Stimulated activated CD4-positive, alpha-beta T cell treated with anti-CD3 and anti-CD28 coated beads, Interleukin-12 subunit alpha, Interleukin-12 subunit beta, amount 100 ng/mL, for 24 hours (primary cell): ENCODE data around the gene ALPP.
"Not testable (repeated sequence)": the region's sequence is repeated elsewhere in the genome, so short reads cannot be mapped to it uniquely, and the experiment has no call there.

Experiments
- DNase-seq, 2 experiments: peaks; one replicate each; pipeline ENCODE4 v3.0.0-alpha.2; 2020; ENCODE audit warnings: low read depth in 2 of 2

ALPP gene

DNA sequence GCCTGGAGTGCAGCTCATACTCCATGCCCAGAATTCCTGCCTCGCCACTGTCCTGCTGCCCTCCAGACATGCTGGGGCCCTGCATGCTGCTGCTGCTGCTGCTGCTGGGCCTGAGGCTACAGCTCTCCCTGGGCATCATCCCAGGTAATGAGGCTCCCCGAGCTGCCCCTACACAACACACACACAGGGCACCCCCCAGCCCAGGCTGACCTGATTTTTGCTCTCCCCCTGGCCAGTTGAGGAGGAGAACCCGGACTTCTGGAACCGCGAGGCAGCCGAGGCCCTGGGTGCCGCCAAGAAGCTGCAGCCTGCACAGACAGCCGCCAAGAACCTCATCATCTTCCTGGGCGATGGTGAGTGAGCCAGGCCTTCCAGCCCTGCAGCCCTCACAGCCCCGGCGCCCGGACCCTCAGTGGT, at the start of gene ALPP:
Gene ALPP (plus strand): TSS at position 17 of the 417 bp plus-strand sequence. CDS start 52 bp downstream, at position 69.
- DNase-seq: not testable (repeated sequence)

DNA sequence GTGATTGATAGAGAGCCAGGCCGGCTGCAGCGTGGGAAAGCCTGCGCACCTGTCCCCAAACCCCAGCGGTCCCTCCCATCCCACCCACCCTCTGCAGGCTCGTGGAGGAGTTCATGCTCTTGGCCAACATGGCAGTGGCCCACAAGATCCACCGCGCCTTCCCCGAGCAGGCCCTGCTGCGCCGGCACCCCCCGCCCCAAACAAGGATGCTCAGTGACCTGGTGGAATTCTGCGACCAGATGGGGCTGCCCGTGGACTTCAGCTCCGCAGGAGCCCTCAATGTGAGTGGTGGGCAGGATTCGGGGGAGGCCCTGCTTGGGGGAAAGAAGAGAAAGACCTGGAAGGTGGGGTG, 48.9 kb upstream of the ALPP start:
- DNase-seq: no peak

DNA sequence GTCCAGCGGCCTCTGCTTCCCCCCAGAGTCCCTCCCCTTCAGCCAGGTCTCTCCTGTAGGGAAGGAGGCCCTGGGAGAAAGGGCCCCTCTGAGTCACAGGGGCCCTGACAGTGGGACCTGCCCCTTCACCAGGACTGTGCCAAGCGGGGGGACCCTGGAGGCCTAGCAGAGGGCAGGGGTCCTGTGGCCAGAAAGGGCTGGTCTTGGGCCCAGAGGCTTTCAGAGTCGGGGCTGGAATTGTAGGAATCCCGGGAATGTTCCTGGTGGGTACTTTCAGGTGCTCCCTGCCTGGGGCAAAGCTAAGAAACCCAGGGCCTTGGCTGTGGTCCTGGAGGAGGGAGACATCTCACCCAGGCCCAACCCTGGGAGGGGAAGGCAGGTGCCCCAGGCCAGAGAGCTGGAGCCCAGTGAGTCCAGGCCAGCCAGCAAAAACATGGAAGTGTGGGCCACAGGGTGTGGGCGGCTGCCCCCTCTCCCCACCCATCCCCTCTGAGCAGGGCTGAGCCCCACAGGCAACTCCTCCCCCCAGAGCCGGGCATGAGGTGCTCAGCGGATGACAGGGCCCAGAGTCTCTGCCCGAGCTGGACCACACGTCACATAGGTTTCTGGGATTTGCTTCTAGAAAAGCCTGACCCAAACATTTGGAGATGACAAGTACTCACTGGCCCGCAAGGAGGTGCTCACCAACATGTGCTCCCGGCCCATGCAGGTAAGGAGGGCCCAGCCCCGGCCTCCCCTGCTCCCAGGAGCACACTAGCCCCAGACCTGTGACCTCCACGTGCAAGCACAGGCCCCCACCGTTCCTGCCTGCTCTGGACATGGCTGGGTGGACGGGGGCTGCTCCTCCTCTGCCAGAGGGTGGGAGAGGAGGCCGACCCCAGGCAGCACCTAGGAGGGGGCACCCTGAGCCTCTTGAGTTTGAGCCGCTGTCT, 48.2 kb upstream of the ALPP start:
- DNase-seq: no peak

DNA sequence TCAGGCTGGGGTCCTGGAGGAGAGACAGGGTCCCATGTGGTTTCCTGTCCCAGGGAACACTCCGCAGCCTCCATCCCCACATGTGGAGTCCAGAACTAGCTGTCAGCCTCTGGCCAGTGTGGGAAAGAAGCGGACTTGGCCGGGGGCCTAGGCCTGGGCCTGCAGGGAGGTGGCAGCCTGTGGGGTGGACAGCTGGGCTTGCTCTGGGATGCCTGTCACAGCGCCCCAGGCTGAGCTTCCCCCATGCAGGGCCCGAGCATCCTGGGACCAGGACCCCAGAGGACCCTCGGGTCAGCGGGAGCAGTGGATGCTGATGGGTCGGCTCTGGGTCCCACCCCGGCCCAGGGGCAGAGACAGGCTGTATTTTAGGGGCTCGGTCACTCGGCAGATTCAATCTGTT, 47.5 kb upstream of the ALPP start:
- DNase-seq: not testable (repeated sequence)

DNA sequence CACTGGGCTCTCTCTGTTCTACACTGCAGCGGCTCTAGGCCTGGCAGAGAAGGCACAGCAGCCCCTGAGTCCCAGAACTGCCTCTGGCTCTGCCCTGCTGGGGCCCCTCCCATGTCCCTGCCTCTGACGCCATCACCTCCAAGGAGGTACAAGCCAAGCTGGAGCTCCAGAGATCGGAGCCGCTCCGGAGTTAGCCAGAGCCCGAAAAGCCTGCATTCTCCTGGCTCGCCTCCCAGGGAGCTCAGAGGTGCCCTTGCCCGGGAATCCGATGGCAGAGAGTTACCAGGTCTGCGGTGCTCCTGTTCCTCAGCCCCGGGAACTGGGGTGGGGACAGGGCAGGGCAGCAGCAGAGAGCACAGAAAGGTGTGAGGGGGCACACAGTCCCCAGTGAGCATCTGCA, 46.9 kb upstream of the ALPP start:
- not testable (repeated sequence) for DNase-seq

DNA sequence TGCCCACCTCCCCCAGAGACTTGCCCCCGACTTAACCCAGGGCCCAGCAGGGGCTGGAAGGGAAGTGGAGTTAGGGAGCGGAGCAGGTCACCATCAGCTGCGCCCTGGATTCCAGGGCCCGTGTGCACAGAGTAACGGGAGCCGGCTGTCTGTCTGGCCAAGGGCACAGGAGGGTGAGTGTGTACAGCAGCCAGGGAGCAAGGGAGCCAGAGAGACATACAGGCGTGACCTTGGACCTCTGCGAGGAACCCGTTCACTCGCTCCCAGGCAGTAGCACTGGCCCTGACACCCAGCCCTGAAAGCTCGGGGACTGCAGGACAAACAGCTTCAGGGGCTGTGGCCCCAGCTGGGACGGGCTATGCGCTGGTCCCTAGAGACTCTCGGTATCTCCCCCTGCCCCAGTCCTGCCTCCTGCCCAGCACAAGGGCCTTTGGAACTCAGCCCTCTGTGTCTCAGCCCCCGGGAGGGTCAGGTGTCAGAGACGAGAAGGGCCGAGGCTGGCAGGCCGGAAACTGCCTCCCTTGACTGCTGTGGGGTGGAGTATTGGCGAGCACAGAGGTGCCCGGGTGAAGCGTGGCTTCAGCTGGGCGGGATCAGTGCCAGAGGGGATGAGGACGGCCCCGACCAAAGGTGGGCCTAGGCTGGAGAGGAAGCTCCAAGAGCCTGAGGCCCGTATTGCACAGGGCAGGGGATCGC, 46.2 kb upstream of the ALPP start:
- DNase-seq: not testable (repeated sequence)

DNA sequence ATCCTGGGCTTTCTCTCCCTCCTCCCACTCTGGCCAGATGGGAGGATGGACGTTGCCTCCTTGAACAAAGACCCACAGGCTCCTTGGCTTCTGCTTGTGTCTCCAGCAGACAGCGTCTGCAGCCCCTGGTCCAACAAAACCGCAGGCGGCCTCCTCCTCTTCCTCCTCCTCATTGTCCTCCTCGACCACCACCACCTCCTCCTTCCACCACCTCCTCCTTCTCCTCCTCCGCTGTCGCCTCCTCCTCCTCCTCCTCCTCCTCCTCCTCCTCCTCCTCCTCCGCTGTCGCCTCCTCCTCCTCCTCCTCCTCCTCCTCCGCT, 45.7 kb upstream of the ALPP start:
- no peak for DNase-seq

DNA sequence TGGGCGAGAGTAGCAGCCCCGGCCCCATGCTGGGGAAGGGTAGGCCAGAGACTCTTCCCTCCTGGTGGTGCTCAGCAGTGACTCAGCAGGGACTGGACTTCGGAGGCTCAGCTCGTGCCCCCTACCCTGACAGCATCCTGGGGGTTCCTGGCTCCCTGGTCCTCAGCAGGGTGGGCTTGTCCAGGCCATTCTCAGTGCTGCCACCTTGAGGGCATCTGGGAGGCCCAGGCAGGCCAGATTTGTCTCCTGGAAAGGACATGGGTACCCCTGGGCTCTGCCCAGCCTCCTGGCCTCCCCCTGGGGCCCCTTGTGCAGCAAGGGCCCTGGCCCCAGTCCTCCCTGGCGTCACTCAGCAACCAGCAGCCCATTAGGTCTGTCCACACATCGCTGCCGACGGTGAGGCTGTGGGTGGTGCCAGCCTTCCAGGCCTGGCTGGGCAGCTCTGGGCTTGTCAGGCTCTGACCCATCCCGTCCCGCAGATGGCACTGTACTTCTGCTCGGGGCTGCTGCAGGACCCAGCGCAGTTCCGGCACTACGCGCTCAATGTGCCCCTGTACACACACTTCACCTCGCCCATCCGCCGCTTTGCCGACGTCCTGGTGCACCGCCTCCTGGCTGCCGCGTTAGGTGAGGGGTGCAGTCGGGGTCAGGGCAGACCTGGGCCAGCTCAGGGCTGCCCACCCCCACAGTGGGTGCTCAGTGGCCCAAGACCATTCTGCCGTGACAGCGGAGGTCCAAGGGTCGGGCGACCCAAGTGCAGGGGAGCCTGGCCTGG, 45.0 kb upstream of the ALPP start:
- no peak for DNase-seq

DNA sequence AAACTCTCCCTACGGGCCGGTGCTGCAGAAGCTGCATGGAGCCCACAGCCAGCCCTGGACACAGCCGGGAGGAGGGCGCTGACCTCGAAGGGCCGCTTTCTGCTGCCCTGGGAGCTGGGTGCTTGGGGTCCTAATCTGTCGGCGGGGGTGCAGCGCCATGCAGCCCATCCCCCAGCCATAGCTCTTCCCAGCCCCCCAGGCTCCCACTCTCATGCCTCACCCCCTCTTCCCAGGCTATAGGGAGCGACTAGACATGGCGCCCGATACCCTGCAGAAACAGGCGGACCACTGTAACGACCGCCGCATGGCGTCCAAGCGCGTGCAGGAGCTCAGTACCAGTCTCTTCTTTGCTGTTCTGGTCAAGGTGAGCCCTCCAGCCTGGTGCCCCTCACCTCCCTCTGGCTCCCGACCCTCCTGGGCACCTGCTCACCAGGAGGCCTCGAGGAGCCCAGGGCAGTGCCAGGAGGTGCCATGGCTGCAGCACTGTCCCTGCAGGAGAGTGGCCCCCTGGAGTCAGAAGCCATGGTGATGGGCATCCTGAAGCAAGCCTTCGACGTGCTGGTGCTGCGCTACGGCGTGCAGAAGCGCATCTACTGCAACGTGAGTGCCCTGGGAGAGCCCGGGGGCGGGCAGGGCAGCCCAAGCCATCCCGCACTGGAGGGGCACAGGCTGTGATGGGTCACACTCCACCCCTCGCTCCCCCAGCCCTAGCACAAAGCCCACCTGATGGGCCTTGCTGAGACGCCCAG, 44.2 kb upstream of the ALPP start:
- DNase-seq: not testable (repeated sequence)

DNA sequence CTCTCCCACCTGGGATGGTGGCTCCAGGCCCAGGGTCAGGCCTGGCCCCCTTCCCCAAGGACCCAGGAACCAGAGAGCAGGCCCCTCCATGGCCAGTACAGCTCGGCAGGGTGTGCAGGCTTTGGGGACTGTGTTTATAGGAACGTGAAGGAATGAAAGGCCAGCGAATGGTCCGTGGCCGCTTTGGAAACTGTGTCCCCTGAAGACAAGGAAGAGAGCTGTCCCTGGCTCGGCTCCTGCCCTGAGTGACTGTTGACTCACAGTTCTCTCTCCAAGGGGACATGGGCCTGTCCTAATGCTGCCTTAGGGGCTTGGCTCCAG, 43.7 kb upstream of the ALPP start:
- not testable (repeated sequence) for DNase-seq

DNA sequence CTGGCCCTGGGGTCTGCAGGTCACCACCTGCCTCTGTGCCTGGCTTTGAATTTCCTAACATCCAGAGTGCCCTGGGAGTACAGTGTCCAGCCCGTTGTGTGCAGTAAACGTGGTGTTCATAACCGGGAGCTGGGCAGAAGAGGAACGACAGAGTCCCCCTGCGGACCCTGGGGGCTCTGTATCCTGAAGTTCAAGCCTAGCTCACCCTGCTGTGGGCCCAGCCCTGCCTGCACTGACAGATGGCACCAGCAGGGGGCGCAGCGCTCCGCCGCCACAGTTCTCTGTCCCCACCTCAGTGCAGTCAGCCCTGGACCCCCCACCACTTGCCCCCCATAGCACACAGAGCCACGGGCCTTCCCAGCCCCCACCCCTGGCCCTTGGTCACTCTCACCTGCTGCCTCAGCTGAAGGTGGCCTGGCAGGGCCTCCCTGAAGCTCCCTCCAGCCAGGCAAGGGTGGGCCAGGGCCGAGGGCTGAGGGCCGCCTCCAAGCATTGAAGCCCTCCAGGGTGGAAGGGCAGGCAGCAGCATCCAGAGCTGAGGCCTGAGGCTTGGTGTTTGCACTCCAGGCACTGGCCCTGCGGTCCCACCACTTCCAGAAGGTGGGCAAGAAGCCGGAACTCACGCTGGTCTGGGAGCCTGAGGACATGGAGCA, 43.2 kb upstream of the ALPP start:
- DNase-seq: not testable (repeated sequence)

DNA sequence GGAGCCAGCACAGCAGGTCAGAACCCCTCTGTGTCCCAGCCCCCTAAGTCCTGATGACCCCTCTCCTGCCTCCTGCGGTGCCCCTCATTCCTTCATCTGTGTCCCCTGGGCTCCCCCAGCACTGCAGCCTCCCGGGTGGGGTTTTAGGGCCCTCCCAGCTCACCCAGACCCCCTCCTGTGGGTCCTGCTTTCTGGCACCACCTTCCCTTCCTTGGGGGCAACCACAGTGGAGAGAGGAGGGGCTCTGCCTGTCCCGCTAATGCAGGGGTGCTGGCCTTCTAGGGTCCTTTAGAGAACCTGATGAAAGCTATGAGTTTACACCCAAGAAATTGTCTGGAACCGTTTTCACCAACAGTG, 42.7 kb upstream of the ALPP start:
- DNase-seq: no peak

DNA sequence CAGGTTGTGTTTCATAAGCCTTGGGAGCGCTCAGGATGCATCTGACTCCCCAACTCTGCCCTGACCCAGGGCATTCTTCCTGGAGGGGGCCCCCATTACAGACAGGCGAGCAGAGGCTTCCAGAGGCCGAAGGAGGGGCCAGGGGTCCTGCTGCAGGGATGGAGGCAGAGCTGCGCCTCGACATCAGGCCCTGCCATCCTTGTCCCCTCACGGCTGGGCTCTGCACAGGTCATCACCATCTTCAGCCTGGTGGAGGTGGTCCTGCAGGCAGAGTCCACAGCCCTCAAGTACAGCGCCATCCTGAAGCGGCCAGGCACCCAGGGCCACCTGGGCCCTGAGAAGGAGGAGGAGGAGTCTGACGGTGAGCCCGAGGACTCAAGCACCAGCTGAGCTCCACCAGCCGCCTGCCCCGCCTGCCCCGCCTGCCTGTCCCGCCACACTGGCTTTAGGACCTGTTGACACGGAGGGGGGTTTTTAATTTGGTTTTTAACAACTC, 42.3 kb upstream of the ALPP start:
- DNase-seq: no peak

DNA sequence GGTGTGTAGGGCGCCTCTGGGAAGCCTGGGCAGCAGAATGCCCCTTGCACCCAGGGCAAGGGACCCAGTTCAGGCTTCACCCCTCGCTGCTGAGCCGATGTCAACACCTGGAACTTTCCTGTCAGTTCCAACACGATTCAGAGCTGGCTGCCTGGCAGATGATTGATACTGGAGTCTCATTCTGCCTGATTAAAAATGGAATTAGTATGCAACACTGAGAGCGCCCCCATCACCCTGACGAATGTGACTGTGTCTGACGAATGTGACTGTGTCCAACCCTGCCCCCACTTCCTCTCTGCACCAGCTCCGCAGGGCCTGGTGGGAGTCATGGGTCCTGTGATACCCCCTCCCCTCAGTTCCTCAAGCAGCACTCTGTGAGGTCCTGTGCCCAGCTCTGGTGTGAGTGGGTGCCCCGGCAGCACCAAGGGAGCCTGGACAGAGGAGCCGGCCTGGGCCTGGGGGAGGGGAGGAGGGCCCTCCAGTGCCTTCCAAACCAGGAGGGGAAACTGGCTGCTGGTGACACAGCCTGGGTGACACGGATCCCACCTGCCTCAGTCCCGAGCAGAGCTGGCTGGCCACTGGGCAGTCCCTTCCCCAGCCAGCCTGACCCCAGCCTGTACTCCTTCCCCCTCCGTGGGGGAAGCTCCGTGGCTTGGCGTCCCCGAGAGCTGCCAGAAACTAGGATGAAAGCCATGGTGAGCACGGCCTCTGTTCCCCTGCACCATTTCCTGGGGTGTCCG, 41.4 kb upstream of the ALPP start:
- DNase-seq: no peak

DNA sequence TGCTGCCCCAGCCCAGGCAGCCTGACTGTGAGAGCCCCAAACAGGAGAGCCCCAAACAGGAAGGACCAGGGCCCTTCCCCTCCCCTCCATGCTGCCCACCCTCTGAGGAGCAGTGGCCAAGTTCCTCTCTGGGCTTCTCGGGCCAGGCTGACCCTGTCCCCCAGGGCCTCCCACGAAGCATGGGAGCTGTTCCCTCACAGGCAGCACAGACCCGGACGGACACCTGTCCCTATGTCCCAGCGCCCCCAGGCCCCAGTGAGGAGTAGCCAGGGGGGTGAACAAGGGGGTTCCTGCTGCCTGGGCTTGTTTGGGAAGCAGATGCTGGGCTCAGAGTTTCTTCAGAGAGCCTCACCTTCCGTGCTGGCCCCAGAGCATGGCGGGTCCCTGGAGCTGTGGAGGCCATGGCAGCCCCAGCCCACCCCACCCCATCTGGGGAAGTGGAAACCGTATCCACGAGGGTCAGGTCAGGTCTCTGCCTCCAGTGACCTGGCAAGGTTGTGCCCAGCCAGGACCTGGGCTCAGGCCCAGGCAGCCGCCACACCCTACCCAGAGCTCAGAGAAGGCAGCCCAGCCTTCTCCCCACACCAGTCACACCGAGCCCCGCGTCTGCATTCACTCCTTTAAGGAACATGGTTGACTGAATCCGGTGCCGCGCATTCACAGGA, 40.3 kb upstream of the ALPP start:
- DNase-seq: not testable (repeated sequence)

DNA sequence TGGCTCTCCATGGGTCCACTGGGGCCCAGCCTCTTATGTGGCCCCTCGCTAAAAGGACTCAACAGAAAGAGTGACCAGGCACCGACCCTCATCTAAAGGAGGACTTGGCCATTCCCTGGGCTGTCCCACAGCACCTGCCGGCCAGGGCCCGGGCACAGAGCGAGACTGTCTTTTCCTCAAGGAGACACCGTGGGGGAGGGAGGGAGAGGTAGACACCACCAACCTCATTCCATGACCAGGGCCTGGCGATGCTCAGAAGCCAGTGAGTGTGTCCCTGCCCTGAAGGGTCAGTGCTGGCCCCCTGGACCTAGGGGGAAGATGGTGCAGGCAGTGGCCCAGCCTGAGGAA, 39.8 kb upstream of the ALPP start:
- no peak for DNase-seq

DNA sequence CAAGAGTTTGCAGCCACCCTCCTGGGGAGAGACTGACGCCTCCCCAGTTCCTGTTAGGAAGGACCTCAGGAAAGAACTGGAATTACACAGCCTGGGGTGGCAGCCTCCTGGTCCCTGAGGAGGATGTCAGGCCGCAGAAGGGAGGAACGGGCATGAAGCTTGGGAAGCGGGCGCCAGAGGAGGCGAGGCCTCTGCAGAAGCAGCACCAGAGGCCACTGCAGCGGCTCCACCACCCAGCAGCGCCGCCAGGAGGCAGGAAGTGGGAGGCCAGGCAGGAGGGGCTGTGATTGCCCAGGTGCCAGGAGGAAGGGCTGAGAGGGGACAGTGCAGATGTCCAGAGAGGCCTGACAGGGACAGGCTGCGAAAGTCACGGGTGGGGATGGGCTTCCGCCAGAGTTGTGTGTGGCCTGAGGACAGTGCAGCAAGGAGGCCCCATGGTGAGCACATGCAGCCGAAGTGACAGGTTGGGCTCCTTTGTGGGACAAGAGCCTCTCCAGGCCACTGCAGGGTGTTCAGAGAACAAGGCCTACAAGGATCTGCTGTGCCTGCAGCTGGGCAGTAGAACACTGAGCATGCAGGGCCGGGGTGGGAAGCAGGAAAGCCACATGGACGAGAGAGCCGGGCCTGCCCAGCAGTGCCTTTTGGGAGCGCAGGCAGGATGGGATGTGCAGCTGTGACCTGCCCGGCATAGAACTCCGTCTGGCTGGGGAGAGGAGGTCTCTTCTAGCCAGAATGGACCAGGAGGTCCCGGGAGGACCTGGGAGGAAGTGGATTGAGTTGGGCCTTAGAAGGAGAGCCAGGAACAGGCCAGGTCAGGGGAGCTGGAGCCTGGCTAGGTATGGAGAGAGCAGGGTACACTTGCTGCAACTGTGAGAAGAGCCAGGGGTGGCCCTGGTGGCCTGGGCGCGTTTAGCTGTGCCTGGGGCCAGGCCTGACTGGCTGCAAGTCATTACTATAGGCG, 39.1 kb upstream of the ALPP start:
- no peak for DNase-seq

DNA sequence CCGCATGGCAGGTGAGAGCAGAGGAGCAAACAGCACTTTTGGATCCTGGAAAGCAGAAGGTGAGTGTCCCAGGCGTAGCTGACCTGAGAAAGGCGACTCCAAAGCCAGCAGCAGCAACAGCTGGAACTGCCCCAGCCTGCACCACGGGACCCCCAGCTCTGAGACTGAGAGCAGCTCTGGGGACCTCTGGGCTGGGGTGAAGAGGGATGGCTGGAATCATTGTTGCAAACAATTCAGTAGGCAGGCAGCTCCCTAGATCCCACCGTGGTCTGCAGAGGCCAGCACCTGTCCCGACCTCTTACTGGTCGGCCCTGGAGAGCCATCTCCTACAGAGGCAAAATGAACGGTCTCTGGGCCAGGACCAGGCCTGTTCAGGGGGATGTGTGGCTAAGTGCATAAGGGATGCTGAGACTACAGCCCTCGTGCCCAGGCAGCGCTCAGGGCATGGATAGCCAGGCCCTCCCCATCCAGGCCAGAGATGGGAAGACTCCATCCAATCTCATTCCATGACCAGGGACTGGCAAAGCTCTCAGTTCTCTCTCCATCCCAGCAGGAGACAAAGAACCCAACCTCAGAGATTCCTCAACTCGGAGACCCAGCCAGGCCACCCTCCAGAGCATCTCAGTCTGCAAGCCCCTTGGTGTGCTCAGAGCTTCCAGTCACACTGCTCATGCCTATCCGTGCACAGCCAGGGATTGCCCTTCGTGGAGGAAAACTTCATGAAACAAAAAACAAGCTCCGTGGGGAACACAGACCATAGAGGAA, 38.2 kb upstream of the ALPP start:
- DNase-seq: no peak
